Effector CD8-positive, alpha-beta T cell (primary cell): Measurements from ENCODE around the gene C4orf46.
A peak's percentile ranks its signal among the peaks of the same experiment; 100 is the strongest.
"Not testable (repeated sequence)": the region's sequence is repeated elsewhere in the genome, so short reads cannot be mapped to it uniquely, and the experiment has no call there.

Experiments used
- DNase-seq: peaks from one replicate; lab custom pipeline; 2025; lab: John Stamatoyannopoulos, UW
- total RNA-seq, 4 experiments: gene quantifications; one replicate each; lab custom pipeline; 2026; lab: John Stamatoyannopoulos, UW

The C4orf46 gene
- total RNA-seq: 7.2 to 11.3 (median 9.1) reads per million in 4 experiments

DNA sequence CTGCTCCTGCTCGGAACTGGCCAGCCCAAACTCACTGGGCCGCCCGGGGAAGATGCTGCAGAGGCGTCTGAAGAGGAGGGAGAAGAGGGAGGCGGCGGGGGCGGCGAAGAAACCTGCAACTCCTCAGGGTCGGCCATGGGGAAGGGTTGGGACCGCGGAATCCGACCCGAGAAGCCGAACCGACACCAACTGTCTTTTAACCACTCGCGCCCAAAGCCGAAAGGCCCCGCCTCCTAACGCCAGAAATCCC, at the start of gene C4orf46:
C4orf46 (minus strand) TSS at position 223 of the 250 bp plus-strand sequence; CDS start at position 137, 86 bp downstream.
- DNase-seq: no peak

DNA sequence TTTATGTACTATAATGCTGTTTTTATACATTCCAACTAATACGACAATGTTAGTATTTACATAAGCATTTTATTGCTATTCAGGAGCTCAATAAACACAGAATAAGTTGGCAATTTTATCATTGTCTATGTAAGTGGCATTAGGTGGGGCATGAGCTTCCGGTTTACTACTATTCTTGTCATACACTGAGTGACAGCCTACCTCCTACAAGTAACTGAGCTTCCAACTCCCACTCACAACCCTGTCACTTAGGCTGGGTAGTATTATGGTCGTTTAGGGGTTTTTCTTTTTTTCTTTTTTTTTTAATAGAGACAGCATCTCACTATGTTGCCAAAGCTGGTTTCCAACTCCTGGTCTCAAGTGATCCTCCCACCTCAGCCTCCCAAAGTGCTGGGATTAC, 44.1 kb upstream of the C4orf46 start:
- DNase-seq: no peak

DNA sequence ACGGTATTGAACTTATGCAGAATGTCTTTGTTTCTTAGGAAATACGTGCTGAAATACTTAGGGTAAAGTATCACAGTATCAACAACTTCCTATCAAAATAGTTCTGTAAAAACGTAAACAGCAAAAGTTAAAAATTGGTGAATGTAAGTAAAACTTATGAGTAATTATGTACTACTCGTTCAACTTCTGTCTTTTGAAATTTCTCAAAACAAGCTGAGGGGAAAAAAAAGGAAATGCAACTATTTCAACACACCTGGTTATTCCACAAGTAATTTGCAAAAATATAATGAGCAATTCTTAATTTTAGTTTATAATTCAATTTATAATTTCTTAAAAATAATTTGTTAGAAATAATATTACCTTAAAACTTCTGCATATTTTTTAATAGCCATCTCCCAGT, 43.2 kb upstream of the C4orf46 start:
- DNase-seq: no peak

DNA sequence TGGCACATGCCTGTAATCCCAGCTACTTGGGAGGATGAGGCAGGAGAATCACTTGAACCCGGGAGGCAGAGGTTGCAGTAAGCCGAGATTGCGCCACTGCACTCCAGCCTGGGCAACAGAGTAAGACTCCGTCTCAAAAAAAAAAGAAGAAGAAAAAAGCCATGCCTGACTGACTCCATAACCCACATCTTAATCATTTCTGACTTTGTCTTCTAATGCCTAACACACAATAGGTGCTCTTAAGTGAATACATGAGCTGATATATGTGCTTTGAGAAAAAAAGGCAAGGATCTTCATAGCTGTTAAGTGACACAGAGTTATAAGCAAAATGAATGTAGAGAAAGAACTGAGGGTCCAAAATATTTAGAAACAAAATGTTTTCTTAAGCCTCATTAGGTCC, 40.9 kb upstream of the C4orf46 start:
- DNase-seq: not testable (repeated sequence)

DNA sequence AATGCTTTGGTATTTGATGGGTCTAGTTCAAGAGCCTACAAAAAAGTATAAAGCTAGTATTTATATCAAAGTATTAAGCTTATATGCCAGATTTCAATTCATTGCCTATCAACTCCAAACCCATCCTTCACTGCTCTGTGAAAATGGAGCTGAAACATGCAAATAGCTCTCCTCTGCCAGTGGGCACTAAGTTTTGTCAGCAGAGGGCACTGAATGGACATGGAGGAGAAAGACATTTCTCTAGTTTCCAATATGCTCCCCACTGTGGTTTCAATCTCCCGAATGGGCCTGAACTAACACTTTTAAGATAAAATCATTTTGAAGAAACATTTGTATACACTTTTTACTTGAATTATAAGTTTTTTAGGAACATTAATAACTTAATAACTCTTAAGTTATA, 39.1 kb upstream of the C4orf46 start:
- no peak for DNase-seq

DNA sequence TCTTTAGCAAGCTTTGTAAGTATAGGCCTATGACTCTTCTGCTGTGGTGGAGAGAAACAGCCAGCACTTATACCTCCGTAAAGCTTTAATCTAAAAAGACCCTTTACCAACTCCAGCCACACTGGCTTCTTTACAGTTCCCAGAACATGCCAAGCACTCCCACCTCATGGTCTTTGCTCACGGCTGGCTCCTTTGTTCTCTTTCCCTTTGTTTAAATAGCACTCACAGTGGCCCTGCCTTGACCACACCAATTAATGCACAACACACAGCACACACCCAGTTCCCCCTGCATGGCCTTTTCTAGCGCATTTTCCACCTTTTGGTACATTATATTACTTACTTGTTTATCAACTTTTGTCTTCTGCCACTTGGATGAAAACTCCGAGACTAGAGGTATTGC, 32.6 kb upstream of the C4orf46 start:
- DNase-seq: no peak

DNA sequence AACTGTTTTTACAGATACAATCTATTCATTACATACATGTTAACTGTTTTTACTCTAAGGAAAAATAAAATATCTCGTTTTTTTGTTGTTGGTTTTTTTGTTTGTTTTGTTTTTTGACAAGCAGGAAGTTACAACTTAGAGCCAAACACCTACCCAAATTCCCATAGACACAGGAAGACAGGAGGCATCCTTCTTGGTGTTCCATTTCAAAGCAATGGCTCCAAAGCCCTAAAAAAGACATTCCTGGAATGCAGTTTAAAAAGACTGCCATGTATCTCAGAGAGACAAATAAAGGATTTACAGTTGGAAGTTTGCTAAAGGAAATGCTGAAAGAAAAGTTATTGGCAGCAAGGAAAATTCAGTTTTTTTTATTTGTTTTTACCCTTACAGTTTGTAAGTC, 17.1 kb upstream of the C4orf46 start:
- no peak for DNase-seq

DNA sequence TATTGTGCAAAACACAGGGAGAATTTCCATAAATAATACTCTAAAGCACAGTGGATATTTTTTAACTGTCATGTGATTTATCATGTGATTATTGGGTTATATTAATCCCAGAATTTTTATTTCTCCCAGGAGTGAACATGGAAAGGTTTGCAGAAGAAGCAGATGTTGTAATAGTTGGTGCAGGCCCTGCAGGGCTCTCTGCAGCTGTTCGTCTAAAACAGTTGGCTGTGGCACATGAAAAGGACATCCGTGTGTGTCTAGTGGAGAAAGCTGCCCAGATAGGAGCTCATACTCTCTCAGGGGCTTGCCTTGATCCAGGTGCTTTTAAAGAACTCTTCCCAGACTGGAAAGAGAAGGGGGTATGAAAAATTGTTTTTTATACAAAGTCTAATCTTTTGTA, 10.4 kb upstream of the C4orf46 start:
- DNase-seq: no peak

DNA sequence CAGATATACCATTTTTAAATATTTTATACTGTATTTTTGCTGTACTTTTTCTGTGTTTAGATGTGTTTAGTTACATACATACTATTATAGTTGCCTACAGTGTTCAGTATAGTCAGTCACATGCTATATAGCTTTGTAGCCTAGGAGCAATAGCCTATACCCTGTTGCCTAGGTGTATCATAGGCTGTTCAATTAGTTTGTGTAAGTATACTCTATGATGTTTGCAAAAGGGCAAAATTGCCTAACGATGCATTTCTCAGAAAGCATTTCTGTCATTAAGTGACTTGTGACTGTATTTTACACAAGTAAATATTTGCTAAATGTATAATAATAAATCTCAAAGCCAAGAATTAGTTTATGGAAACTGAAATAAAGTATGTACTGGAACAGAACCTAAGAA, 9.9 kb upstream of the C4orf46 start:
- no peak for DNase-seq

DNA sequence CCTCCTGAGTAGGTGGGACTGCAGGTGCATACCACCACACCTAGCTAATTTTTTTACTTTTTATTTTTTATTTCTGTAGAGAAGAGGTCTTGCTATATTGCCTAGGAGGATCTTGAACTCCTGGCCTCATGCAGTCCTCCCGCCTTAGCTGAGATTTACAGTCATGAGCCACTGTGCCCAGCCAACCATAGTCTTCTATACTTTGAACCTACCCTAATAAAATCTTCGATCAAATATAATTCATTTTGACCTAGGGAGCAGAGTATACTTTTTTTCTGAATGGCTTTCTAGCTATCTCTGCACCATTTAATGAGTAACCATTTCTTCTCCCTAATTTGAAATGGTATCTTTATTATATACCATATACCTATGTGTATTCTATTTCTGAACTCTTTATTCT, 7.1 kb upstream of the C4orf46 start:
- no peak for DNase-seq

DNA sequence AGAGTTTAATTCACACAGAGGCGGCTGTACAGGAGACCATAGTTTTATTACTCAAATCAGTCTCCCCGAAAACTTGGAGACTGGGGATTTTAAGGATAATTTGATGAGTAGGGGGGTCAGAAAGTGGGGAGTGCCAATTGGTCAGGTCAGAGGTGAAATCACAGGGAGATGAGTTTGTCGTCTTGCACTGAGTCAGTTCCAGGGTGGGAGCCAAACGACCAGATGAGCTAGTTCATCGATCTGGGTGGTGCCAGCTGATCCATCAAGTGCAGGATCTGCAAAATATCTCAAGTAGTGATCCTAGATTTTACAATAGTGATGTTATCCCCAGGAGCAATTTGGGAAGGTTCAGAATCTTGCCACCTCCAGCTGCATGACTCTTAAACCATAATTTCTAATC, 4.4 kb upstream of the C4orf46 start:
- DNase-seq: no peak

DNA sequence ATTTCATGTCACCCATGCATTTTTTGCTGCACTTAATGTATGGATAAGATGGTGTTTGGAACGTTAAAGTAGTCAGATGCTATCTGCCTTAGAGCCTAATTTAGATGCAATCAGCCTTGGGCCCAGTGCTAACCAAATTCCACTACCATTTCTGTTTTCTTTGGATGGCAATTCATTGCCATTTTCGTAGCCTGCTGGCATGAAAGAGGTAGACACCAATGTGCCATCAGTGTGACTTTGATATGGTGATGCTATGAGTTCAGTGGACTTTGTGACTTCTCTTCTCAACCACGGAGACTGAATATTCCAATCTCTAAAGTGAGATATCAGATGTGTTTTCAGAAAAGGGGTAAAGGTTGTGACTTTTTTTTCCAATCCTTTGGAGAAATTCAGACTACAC, 1.9 kb upstream of the C4orf46 start:
- DNase-seq: no peak

DNA sequence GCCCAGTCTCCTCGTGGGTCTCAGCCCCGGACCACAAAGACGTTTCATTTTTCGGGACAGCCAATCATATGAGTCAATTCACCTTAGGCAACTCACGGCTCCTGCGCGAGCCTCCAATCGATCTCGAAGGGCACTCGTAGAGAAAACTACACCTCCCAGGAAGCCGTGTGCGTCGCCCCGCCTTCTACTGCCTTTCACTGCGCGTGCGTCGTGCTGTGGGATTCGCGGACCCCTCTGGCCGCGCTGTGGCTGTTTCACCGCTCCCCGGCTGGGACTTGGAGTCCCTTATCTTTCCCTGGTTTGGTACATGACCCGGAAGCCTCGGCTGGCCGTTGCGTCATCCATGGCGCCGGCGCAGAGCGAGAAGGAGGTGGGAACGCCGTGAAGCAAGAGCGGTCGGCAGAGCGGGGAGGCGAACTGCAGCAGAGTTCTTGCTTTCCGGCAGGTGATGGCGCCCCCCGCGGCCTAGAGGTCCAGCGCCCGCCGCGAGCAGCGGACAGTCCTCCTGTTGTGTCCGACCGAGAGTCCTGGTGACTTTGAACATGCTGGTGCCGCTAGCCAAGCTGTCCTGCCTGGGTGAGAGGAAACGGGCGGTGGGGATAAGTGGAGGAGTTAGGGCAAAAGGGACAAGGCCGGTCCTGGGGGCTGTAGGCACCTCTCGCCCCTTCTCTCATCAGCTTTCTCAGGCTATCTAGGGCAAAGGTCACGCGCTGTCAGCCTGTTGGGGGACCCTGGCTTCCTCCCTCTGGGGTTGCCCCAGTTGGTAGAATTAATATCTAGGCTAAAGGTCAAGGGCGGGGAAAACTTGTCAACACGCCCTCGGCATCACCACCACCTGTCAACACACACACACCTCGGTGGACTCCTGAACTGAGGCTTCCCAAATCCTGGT, 474 bp upstream of the C4orf46 start, which contains the start of gene ETFDH:
ETFDH (plus strand) TSS at position 382 of the 892 bp plus-strand sequence; CDS start at position 543, 161 bp downstream.
- peak; percentile 98 for DNase-seq

DNA sequence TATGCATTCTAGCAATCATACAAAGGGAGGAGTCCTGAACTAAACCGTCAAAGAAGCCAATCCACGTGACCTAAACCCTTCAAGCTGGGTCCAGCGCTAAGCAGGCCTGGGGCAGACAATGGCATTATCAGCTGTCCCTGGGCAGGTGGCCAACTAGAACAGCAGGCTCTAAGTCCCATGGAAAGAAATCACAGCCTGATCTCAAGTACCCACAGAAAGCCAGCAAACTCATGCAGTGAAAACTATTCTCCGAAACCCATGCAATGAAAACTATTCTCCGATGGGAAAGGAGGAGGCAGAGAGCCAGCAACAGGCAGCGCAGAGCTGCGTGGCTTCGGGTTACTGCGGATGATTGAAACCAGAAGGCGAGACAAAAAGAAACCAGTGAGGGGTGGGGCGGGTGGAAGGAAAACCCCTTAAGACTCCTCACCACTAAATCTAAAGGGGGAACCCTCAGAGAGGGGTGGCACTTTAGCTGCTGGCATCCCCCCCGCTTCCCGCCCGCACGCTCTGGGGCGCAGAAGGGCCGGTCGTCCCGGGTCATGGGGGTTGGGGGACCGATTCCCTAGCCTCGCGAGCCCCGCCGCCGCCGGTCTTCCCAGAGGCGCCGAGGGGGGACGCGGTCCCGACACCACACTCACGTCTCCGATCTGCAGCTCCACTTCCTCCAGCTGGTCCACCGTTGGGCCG, 567 bp downstream of the C4orf46 start:
- peak; percentile 43 for DNase-seq

DNA sequence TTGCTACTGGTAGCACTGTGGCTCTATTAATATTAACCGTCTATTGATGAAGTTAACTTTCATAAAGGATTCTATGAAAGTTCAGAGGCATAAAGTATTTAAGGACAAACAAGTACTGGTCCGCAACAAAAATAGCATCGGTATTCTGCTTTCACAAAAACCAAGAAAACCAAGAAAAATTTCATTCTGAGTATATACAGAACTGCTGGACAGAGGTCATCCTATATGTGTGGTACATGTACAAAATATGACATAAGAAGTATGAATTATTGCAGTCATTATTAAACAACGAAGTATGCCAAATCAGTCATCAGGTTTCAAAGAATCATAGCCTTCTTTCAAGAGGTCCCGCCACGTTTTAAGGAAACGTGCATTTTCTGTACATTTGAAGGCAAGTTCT, 2.4 kb downstream of the C4orf46 start:
- no peak for DNase-seq

DNA sequence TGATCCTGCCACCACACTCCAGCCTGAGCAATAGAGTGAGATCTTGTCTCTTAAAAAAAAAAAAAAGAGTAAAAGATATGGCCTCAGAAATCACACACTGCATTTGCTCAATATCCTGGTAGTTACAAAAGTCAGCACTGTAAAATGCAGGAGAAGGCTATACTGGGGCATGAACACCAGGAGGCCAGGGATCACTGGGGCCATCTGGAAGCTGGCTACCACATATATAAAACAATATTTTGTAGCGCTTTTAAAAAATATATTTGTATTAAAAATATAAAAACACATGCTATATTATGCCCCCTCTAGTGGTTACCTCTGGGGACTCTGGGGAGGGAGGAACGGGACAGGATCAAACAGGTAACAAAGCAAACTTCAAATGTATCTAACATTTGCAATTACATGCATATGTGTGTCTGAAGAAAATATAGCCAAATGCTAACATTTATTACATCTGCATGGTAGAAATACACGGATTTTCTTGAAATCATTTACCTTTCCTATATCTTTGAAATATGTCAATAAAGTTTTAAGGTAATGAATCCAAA, 4.0 kb downstream of the C4orf46 start:
- no peak for DNase-seq

DNA sequence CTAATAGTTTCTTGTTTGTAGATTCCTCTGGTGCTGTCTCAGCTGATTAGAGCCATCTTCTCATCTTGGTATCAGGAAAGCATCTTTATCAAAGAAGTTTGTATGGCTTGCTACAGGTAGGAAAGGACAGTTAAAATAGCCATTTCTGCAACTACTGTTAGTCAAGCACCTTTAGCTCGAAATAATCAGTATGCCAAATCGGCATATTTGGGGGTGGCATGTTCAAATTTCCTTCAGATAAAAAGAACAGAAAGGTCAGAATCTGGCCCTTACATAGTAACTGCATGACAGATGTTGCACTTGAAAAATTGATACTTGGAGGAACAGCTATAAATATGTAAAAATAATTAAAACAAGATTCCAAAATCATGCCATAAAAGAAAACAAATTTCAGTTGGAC, 4.8 kb downstream of the C4orf46 start:
- DNase-seq: no peak

DNA sequence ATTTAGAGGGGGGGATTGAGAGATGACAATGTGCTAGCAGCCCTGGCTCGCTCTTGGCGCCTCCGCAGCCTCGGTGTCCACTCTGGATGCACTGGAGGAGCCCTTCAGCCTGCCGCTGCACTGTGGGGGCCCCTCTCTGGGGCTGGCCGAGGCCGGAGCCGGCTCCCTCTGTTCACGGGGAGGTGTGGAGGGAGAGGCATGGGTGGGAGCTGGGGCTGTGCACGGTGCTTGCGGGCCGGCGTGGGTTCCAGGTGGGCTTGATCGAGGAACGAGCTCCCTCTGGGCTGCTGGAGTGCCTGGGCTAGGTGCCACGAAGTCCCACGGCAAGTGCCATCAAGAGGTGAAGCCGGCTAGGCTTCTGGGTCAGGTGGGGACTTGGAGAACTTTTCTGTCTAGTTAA, 6.9 kb downstream of the C4orf46 start:
- no peak for DNase-seq

DNA sequence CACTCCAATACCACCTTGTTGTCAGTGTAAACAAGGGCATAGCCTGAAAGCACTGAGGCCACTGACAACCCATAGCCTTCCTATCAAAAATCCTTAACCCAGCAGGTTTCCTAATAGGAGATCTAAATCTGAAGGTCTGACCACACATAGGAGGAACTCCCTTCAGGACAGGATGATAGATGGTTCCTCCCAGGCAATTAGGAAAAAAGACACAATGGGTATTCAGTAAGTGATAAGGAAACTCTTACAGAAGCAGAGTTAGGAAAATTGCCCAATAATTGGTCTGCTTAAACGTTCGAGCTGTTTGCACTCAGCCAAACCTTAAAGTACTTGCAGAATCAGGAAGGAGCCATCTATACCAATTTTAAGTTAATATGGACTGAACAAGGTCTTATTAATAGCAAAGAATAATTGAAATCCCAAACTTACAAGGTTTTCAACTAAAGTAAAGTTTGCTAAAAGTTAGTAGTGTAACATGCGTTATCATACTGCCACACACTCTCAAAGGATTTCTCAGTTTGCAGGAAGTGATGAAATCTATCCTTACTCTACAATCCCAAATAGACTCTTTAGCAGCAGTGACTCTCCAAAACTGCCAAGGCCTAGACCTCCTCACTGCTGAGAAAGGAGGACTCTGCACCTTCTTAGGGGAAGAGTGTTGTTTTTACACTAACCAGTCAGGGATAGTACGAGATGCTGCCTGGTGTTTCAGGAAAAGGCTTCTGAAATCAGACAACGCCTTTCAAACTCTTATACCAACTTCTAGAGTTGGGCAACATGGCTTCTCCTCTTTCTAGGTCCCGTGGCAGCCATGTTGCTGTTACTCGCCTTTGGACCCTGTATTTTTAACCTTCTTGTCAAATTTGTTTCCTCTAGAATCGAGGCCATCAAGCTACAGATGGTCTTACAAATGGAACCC, 7.7 kb downstream of the C4orf46 start:
- DNase-seq: not testable (repeated sequence)

DNA sequence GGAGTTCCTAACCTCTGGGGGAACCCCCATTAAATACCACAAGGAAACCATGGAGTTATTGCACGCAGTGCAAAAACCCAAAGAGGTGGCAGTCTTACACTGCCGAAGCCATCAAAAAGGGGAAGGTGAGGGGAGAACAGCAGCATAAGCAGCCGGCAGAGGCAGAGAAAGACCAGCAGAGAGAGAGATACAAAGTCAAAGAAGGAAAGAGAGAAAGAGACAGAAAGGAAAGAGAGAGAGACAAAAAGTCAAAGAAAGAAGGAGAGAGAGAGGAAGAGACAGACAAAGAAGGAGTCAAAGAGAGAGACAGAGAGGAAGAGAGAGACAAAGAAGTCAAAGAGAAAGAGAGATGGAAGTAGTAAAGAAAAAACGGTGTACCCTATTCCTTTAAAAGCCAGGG, 8.4 kb downstream of the C4orf46 start:
- not testable (repeated sequence) for DNase-seq

DNA sequence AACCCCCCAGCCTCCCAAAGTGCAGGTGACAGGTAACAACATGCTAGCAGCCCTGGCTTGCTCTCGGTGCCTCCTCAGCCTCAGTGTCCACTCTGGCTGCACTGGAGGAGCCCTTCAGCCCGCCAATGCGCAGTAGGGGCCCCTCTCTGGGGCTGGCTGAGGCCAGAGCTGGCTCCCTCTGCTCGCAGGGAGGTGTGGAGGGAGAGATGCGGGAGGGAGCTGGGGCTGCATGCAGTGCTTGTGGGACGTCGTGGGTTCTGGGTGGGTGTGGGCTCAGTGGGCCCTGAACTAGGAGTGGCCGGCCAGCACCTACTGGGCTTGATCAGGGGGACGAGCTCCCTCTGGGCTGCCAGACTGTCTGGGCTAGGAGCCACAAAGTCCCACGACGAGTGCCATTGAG, 14.4 kb downstream of the C4orf46 start:
- no peak for DNase-seq

DNA sequence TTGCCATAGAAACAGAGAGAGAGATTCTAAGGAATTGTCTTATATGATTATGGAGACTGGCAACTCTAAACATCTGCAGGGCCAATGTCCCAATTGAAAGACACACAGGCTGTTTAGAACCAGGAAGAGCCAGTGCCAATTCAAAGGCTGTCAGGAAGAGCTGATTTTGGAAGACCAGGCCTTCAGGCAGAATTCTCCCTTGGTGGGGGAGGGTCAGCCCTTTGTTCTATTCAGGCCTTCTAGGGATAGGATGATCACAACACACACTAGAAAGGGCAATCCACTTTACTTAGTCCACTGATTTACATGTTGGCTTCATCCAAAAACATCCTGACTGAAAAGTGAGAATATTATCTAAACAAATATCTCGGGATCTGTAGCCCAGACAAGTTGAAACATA, 15.2 kb downstream of the C4orf46 start:
- no peak for DNase-seq
